K562 (cell line): ENCODE measurements around the gene SDR39U1. TPM values are rescaled to one million over a fixed set of nuclear protein-coding genes. Genes with fewer than 3 reads are reported as not detected.

Source experiments
- ATAC-seq: fragments of 200-7000 bp; cut with Tn5 transposase; 3 replicates; pipeline ENCODE4 v1.9.1; 2020; ENCODE audit warnings: moderate library complexity
- BruUV-seq: library from RNA; stranded (reverse); fragments of 400-500 nt; replicated peaks from 2 replicates; lab custom pipeline; 2021; lab: Mats Ljungman, UMichigan
- CTCF ChIA-PET: fragments of 300-600 bp; formaldehyde crosslinking; extraction: SDS; loops from one replicate; lab custom pipeline; 2021; ENCODE audit warnings: low intra/inter-chr PET ratio; lab: Yijun Ruan, JAX
- POLR2A ChIA-PET: fragments of 300-600, 350-650 bp; sonication (Branson Sonifier 250); formaldehyde crosslinking; extraction: SDS; loops from one replicate; lab custom pipeline; 2021; ENCODE audit warnings: antibody characterized with exemption, inconsistent platforms; lab: Yijun Ruan, JAX
- DNase-seq, 4 experiments: peaks; one replicate each; pipeline versions ENCODE4 v3.0.0 to v3.0.0-alpha.2; 2011 to 2018; ENCODE audit warnings: low spot score in 3 of 4, mixed read lengths in 3 of 4; ENCODE audit errors: extremely low read depth in 1 of 4
- FAIRE-seq: peaks from 2 replicates; lab custom pipeline; 2011; peaks lifted over from hg19 to GRCh38; lab: Jason Lieb, UNC
- H2AFZ ChIP-seq: 2 replicates; pipeline ENCODE4 v1.6.0; 2011; ENCODE audit warnings: low read depth, low read length, control low read depth, inconsistent platforms
- H3K27ac ChIP-seq: fragments of 200-600 bp; 3 replicates; pipeline ENCODE4 v1.8.0; 2011; ENCODE audit warnings: low read depth, mild to moderate bottlenecking, control low read depth, inconsistent platforms, low read length, moderate library complexity, mixed read lengths; ENCODE audit errors: extremely low read depth
- H3K27me3 ChIP-seq, 2 experiments: fragments of 300-600 bp in 1 of 2; 2 replicates in 1 of 2; 3 replicates in 1 of 2; pipeline versions ENCODE4 v1.6.0 to v1.8.0; 2011; ENCODE audit warnings: inconsistent platforms in 2 of 2, low read length in 2 of 2, mild to moderate bottlenecking in 1 of 2, mixed read lengths in 1 of 2, moderate library complexity in 1 of 2; ENCODE audit not compliant: control insufficient read depth in 2 of 2, insufficient read depth in 2 of 2
- H3K36me3 ChIP-seq: fragments of 300-600 bp; 3 replicates; pipeline ENCODE4 v1.8.0; 2011; ENCODE audit warnings: mild to moderate bottlenecking, low read length, inconsistent platforms; ENCODE audit not compliant: control insufficient read depth, insufficient read depth
- H3K4me1 ChIP-seq, 2 experiments: fragments of 200-600 bp in 1 of 2; replicated peaks in 1 of 2; 2 replicates in 1 of 2; 3 replicates in 1 of 2; pipeline versions ENCODE4 v1.5.1 to v1.8.0; 2011; ENCODE audit warnings: inconsistent platforms in 2 of 2, low read length in 2 of 2, mild to moderate bottlenecking in 1 of 2, mixed read lengths in 1 of 2, moderate library complexity in 1 of 2; ENCODE audit not compliant: control insufficient read depth in 2 of 2, insufficient read depth in 2 of 2
- H3K4me2 ChIP-seq: 2 replicates; pipeline ENCODE4 v1.6.1; 2011; ENCODE audit warnings: low read length, control low read depth, inconsistent platforms, mixed read lengths; ENCODE audit not compliant: insufficient read depth
- H3K4me3 ChIP-seq: fragments of 200-600 bp; sonication (generic), shearing (Covaris generic); 2 replicates; pipeline ENCODE4 v1.5.1; 2016; ENCODE audit warnings: control low read depth, inconsistent platforms
- H3K79me2 ChIP-seq: fragments of 200-600 bp; 3 replicates; pipeline ENCODE4 v1.8.0; 2011; ENCODE audit warnings: low read length, inconsistent platforms; ENCODE audit not compliant: control insufficient read depth, insufficient read depth
- H3K9ac ChIP-seq, 2 experiments: 2 replicates each; pipeline versions ENCODE4 v1.6.0 to v1.6.1; 2011; ENCODE audit warnings: low read depth in 2 of 2, low read length in 2 of 2, control low read depth in 1 of 2, inconsistent platforms in 1 of 2, mild to moderate bottlenecking in 1 of 2, mixed read lengths in 1 of 2; ENCODE audit not compliant: insufficient read depth in 1 of 2
- H3K9me1 ChIP-seq: one replicate; pipeline ENCODE4 v1.6.0; 2011; ENCODE audit warnings: inconsistent platforms, mild to moderate bottlenecking, low read length, moderate library complexity; ENCODE audit not compliant: control insufficient read depth, insufficient read depth
- H3K9me3 ChIP-seq: replicated peaks from 2 replicates; pipeline ENCODE4 v1.5.1; 2011; ENCODE audit warnings: low read depth, low read length, inconsistent platforms; ENCODE audit not compliant: control insufficient read depth, insufficient read depth
- H4K20me1 ChIP-seq: replicated peaks from 2 replicates; pipeline ENCODE4 v1.6.1; 2011; ENCODE audit warnings: low read length, inconsistent platforms, mixed read lengths; ENCODE audit not compliant: control insufficient read depth, insufficient read depth
- CTBP1 ChIP-seq: fragments of 450-650 bp; IDR thresholded peaks from 2 replicates; pipeline ENCODE4 v1.6.1; 2016; ENCODE audit warnings: borderline replicate concordance
- GTF2E2 ChIP-seq: fragments of 200-800 bp; sonication (Bioruptor generic); IDR thresholded peaks from 2 replicates; pipeline ENCODE4 v1.6.1; 2016; ENCODE audit warnings: missing genetic modification characterization, missing compliant biosample characterization
- KDM1A ChIP-seq, 2 experiments: fragments of 450-650 bp; IDR thresholded peaks; 2 replicates each; pipeline ENCODE4 v1.6.1; 2016; ENCODE audit warnings: mild to moderate bottlenecking in 2 of 2
- NFATC3 ChIP-seq: fragments of 450-650 bp; IDR thresholded peaks from 2 replicates; pipeline ENCODE4 v1.6.1; 2017; ENCODE audit warnings: mild to moderate bottlenecking
- PML ChIP-seq: IDR thresholded peaks from 2 replicates; pipeline ENCODE4 v1.6.1; 2012; ENCODE audit warnings: low read length, inconsistent platforms
- PTTG1 ChIP-seq: fragments of 450-650 bp; IDR thresholded peaks from 2 replicates; pipeline ENCODE4 v1.6.1; 2016; ENCODE audit warnings: low read depth, mild to moderate bottlenecking, missing genetic modification characterization, missing compliant biosample characterization
- TBP ChIP-seq: optimal IDR thresholded peaks from 2 replicates; pipeline ENCODE3; 2011; ENCODE audit warnings: low read depth, low read length, improper control_type of control experiment
- TCF3 ChIP-seq: sonication (generic); formaldehyde crosslinking; IDR thresholded peaks from 2 replicates; pipeline ENCODE4 v1.4.0; 2020; ENCODE audit warnings: mild to moderate bottlenecking, missing genetic modification reagents
- THAP7 ChIP-seq: fragments of 250-450 bp; sonication (Bioruptor Pico); IDR thresholded peaks from 2 replicates; pipeline ENCODE4 v1.5.0; 2021
- TRIM24 ChIP-seq, 2 experiments: fragments of 450-650 bp; IDR thresholded peaks; 2 replicates each; pipeline ENCODE4 v1.6.1; 2016
- ZNF24 ChIP-seq: fragments of 450-650 bp; IDR thresholded peaks from 2 replicates; pipeline ENCODE4 v1.6.1; 2016
- ZNF764 ChIP-seq: fragments of 250-450 bp; sonication (Bioruptor Pico); IDR thresholded peaks from 2 replicates; pipeline ENCODE4 v1.4.0; 2020; ENCODE audit warnings: low read depth, mild to moderate bottlenecking, moderate library complexity
- whole genome bisulfite sequencing: fragments of 100-300 bp; shearing (Covaris generic); methylation state at CpG from one replicate; pipeline ENCODE4 v1.1.6; 2016; ENCODE audit warnings: low coverage, mixed read lengths; ENCODE audit not compliant: insufficient coverage; ENCODE audit errors: missing lambda C conversion rate; 5-methylcytosine and 5-hydroxymethylcytosine counted together
- in situ Hi-C: fragments of 300-500 bp; cut with MboI; formaldehyde crosslinking; loops from 4 replicates; pipeline ENCODE4 v1.15.0; 2018; ENCODE audit warnings: inconsistent platforms, mixed read lengths
- intact Hi-C: fragments of 100-400 bp; cut with micrococcal nuclease; formaldehyde crosslinking; loops from 2 replicates; pipeline ENCODE4 v1.14.2; 2022
- polyA plus RNA-seq, 8 experiments: library from polyadenylated mRNA; depleted of rRNA in 4 of 8; stranded (reverse) in 5 of 8; unstranded in 3 of 8; fragments of >200 nt; fragmentation: Nextera tagmentation in 2 of 8; fragmentation: Illumina TruSeq in 1 of 8; extraction: Ambion mirVana in 2 of 8; extraction: Trizol in 1 of 8; gene quantifications; 2 replicates each; pipeline versions ENCODE4 v1.2.1 to v1.2.3, GENCODE V29; 2011 to 2014; ENCODE audit warnings: inconsistent platforms in 1 of 8, missing spikeins in 1 of 8
- total RNA-seq, 7 experiments: library from RNA; depleted of rRNA in 6 of 7; stranded (reverse); fragments of >200 nt in 6 of 7; fragmentation: Illumina TruSeq in 2 of 7; extraction: Trizol in 2 of 7; gene quantifications; 2 replicates each; pipeline versions ENCODE4 v1.2.1 to v1.2.3, GENCODE V29; 2011 to 2021; ENCODE audit warnings: low replicate concordance in 1 of 7
- TF ChIP-seq, protein P1 (sequence below): fragments of 450-650 bp; formaldehyde crosslinking; IDR thresholded peaks from 2 replicates; pipeline ENCODE4 v1.4.0; 2020; ENCODE audit warnings: mild to moderate bottlenecking, mixed read lengths
- TF ChIP-seq, protein P2 (sequence below): sonication (generic); formaldehyde crosslinking; IDR thresholded peaks from 2 replicates; pipeline ENCODE4 v1.9.0; 2022; ENCODE audit warnings: mild to moderate bottlenecking, missing genetic modification reagents
- TF ChIP-seq, protein P3 (sequence below), 3 experiments: fragments of 200-800 bp in 1 of 3; sonication (Bioruptor generic) in 1 of 3; sonication (generic) in 1 of 3; formaldehyde crosslinking in 1 of 3; IDR thresholded peaks; 2 replicates each; pipeline versions ENCODE4 v1.6.1 to v1.8.0; 2016 to 2022; ENCODE audit warnings: mild to moderate bottlenecking in 2 of 3, missing compliant biosample characterization in 2 of 3, missing genetic modification characterization in 2 of 3, missing genetic modification reagents in 1 of 3

SDR39U1 gene
- total and polyA plus RNA-seq, 9 of the 15 experiments (the other 6 are each of a cell fraction or from before 2014, with no cell fraction given): 10.4 to 56.1 (median 19.8) TPM

- TF ChIP-seq, protein P1, sequence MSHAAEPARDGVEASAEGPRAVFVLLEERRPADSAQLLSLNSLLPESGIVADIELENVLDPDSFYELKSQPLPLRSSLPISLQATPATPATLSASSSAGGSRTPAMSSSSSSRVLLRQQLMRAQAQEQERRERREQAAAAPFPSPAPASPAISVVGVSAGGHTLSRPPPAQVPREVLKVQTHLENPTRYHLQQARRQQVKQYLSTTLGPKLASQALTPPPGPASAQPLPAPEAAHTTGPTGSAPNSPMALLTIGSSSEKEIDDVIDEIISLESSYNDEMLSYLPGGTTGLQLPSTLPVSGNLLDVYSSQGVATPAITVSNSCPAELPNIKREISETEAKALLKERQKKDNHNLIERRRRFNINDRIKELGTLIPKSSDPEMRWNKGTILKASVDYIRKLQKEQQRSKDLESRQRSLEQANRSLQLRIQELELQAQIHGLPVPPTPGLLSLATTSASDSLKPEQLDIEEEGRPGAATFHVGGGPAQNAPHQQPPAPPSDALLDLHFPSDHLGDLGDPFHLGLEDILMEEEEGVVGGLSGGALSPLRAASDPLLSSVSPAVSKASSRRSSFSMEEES (CRISPR knock-in tag): no peak
- TF ChIP-seq TBP: no peak
- TF ChIP-seq, protein P2, sequence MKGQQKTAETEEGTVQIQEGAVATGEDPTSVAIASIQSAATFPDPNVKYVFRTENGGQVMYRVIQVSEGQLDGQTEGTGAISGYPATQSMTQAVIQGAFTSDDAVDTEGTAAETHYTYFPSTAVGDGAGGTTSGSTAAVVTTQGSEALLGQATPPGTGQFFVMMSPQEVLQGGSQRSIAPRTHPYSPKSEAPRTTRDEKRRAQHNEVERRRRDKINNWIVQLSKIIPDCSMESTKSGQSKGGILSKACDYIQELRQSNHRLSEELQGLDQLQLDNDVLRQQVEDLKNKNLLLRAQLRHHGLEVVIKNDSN: no peak
- TF ChIP-seq TRIM24 (IDR thresholded peaks at IDR 0.05): no peak
- TF ChIP-seq CTBP1: no peak
Measured at GRCh38 chr14:24430682-24431568, 11.7 kb downstream of the SDR39U1 start (continued).

GRCh38 chr14:24430143-24430681 lies 12.4 kb downstream of the SDR39U1 start:
- in situ Hi-C loops: loop anchor here (5.0 to 10.0 kb wide), 3 partner anchors 98 to 375 kb away; partner anchors contain the start of genes CARMIL3 and TINF2
- intact Hi-C loops: loop anchor here (2.0 kb wide), 1 partner anchor 187 kb away; the partner anchor contains the start of gene TINF2
- TF ChIP-seq GTF2E2 (tag) (peak; percentile 78; the same call in 1 of the 2 replicates), ZNF24 (no peak), PTTG1 (tag) (no peak), NFATC3 (no peak), KDM1A (IDR thresholded peaks at IDR 0.05) (no peak), TCF3 (CRISPR knock-in tag) (peak; percentile 16; the same call in 1 of the 2 replicates), THAP7 (CRISPR knock-in tag) (no peak), PML (no peak), ZNF764 (CRISPR knock-in tag) (no peak)
- TF ChIP-seq, protein P3, sequence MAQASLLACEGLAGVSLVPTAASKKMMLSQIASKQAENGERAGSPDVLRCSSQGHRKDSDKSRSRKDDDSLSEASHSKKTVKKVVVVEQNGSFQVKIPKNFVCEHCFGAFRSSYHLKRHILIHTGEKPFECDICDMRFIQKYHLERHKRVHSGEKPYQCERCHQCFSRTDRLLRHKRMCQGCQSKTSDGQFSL (CRISPR knock-in tag; IDR thresholded peaks at IDR 0.05): peak; percentile 78
- TF ChIP-seq, protein P3 (tag; IDR thresholded peaks at IDR 0.05): no peak; a peak in 1 of 4 replicates

More at GRCh38 chr14:24430143-24430681, 12.4 kb downstream of the SDR39U1 start:
- ChIA-PET CTCF (interaction anchor here (1.3 kb wide), 1 partner anchor 103 kb away, joined by 5 read pairs; no protein-coding TSS in a partner anchor), POLR2A (interaction anchor here (0.7 to 3.9 kb wide), 9 partner anchors 9 to 188 kb away, joined by 3 to 43 read pairs (median 6); partner anchors contain the start of genes SDR39U1 and TINF2)
- WGBS: 0% methylated on average over 4 of the region's 28 CpGs
- ATAC-seq: peak; percentile 85
- BruUV-seq: no TSS peak
- FAIRE-seq: peak; percentile 80
- Histone ChIP-seq H3K27ac (peak overlapping the region; percentile 85), H3K79me2 (peaks cover 12% of the 10 kb centered on the region), H3K27me3 (no peaks in the 10 kb centered on the region), H3K4me1 (peaks cover 35 to 53% of the 10 kb centered on the region in 2 experiments), H4K20me1 (peaks cover 5% of the 10 kb centered on the region; the same call in 1 of the 2 replicates), H3K9ac (peak overlapping the region; percentile 84 to 91), H3K4me3 (peak overlapping the region; percentile 68), H3K9me3 (no peaks in the 10 kb centered on the region; the same call in 1 of the 2 replicates), H3K4me2 (peak overlapping the region; percentile 92), H2AFZ (peak overlapping the region; percentile 79), H3K9me1 (peaks cover 3% of the 10 kb centered on the region), H3K36me3 (peaks cover 18% of the 10 kb centered on the region; the same call in 2 of the 3 replicates)
- peak in 3 of 4 experiments; percentile 74 to 88 (median 85) for DNase-seq
